Endothelial cell of umbilical vein (primary cell): Measurements from ENCODE around the gene HSF2BP.

ENCODE experiments used
- EZH2 ChIP-seq: IDR thresholded peaks from 2 replicates; pipeline ENCODE4 v1.6.1; 2012; ENCODE audit warnings: borderline replicate concordance, low read depth, mild to moderate bottlenecking, moderate library complexity, low read length, inconsistent platforms; ENCODE audit not compliant: severe bottlenecking
- POLR2A ChIP-seq: IDR thresholded peaks from 2 replicates; pipeline ENCODE4 v1.6.1; 2012; ENCODE audit warnings: low read depth, mild to moderate bottlenecking, control low read depth, low read length
- POLR2AphosphoS5 ChIP-seq: IDR thresholded peaks from 2 replicates; pipeline ENCODE4 v1.6.1; 2012; ENCODE audit warnings: low read depth, mild to moderate bottlenecking, control low read depth, low read length, moderate library complexity; ENCODE audit not compliant: insufficient read depth
- TF ChIP-seq, protein P1 (sequence below), 2 donors: IDR thresholded peaks; 1 replicate in 1 of 2; 2 replicates in 1 of 2; pipeline ENCODE4 v1.5.1; 2011; ENCODE audit warnings: low read length in 2 of 2, mild to moderate bottlenecking in 2 of 2, moderate library complexity in 2 of 2, control low read depth in 1 of 2, inconsistent platforms in 1 of 2, low read depth in 1 of 2; ENCODE audit not compliant: insufficient read depth in 1 of 2; ENCODE audit errors: extremely low read depth in 1 of 2

DNA sequence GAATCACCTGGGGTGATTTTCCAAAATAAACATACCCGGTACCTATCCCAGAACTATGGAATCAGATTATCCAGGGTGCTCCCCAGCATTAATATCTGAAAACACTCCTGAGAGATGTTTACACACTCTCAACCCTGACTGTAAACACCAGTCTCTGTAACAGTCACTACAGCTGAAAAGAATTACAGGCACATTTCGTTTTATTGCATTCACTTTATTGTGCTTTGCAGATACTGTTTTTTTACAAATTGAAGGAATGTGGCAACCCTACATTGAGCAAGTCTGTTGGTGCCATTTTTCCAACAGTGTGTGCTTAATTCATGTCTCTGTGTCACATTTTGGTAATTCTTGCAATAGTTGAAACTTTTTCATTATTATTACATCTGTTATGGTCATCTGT lies 31.8 kb downstream of the HSF2BP start:
- TF ChIP-seq, protein P1, sequence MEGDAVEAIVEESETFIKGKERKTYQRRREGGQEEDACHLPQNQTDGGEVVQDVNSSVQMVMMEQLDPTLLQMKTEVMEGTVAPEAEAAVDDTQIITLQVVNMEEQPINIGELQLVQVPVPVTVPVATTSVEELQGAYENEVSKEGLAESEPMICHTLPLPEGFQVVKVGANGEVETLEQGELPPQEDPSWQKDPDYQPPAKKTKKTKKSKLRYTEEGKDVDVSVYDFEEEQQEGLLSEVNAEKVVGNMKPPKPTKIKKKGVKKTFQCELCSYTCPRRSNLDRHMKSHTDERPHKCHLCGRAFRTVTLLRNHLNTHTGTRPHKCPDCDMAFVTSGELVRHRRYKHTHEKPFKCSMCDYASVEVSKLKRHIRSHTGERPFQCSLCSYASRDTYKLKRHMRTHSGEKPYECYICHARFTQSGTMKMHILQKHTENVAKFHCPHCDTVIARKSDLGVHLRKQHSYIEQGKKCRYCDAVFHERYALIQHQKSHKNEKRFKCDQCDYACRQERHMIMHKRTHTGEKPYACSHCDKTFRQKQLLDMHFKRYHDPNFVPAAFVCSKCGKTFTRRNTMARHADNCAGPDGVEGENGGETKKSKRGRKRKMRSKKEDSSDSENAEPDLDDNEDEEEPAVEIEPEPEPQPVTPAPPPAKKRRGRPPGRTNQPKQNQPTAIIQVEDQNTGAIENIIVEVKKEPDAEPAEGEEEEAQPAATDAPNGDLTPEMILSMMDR (IDR thresholded peaks at IDR 0.05; ENCODE audit: extremely low read depth in 1 of 2, insufficient read depth in 1 of 2, low read depth in 1 of 2, low read length in 2 of 2), result no peak
- no peak for TF ChIP-seq POLR2A
- no peak for TF ChIP-seq EZH2
- TF ChIP-seq POLR2AphosphoS5, result no peak
